ENCODE data around the gene SCNN1A. TPM values are rescaled to one million over a fixed set of nuclear protein-coding genes. Genes with fewer than 3 reads are reported as not detected.

SCNN1A gene
- total and polyA plus RNA-seq, 2 of the 13 experiments (the other 11 are each of a cell fraction or from before 2014, with no cell fraction given): 1.5 to 14.6 TPM

GRCh38 chr12:6363330-6364043 lies 11.9 kb downstream of the SCNN1A start (continued):
- TF ChIP-seq HOMEZ (CRISPR knock-in tag; IDR thresholded peaks at IDR 0.05; ENCODE audit: low read depth) (no peak), HNRNPL (IDR thresholded peaks at IDR 0.05; ENCODE audit: low read depth, low read length) (peak; percentile 58; the same call in 1 of the 2 replicates), TAF1 (CRISPR knock-in tag; IDR thresholded peaks at IDR 0.05) (peak; percentile 70; the same call in 1 of the 2 replicates), ZNF333 (CRISPR knock-in tag; IDR thresholded peaks at IDR 0.05; ENCODE audit: borderline replicate concordance) (no peak; the same call in 1 of the 2 replicates), MATR3 (CRISPR knock-in tag; IDR thresholded peaks at IDR 0.05) (no peak), ZFP91 (CRISPR knock-in tag; IDR thresholded peaks at IDR 0.05; ENCODE audit: borderline replicate concordance) (peak; percentile 81; the same call in 1 of the 2 replicates), ZSCAN12 (CRISPR knock-in tag; IDR thresholded peaks at IDR 0.05) (peak; percentile 53; the same call in 1 of the 2 replicates), ERF (CRISPR knock-in tag; IDR thresholded peaks at IDR 0.05) (peak; percentile 89), ONECUT2 (CRISPR knock-in tag; IDR thresholded peaks at IDR 0.05) (no peak), LRRFIP1 (CRISPR knock-in tag; conservative IDR thresholded peaks at IDR 0.05) (no peak), RARA (CRISPR knock-in tag; IDR thresholded peaks at IDR 0.05) (peak; percentile 82), MLX (CRISPR knock-in tag; IDR thresholded peaks at IDR 0.05) (no peak; the same call in 1 of the 2 replicates), ARID2 (CRISPR knock-in tag; IDR thresholded peaks at IDR 0.05; ENCODE audit: borderline replicate concordance) (no peak), ZNF431 (CRISPR knock-in tag; IDR thresholded peaks at IDR 0.05; ENCODE audit: borderline replicate concordance, low read depth) (no peak), ZNF747 (CRISPR knock-in tag; IDR thresholded peaks at IDR 0.05; ENCODE audit: borderline replicate concordance) (peak; percentile 50; the same call in 1 of the 2 replicates), SIN3A (IDR thresholded peaks at IDR 0.05; ENCODE audit: borderline replicate concordance, low read depth, low read length) (no peak), PRDM15 (CRISPR knock-in tag; IDR thresholded peaks at IDR 0.05) (no peak), ZNF703 (CRISPR knock-in tag; IDR thresholded peaks at IDR 0.05; ENCODE audit: borderline replicate concordance) (no peak), MIER3 (CRISPR knock-in tag; IDR thresholded peaks at IDR 0.05; ENCODE audit: borderline replicate concordance) (peak; percentile 58; the same call in 1 of the 2 replicates)

All from HepG2 (cell line).